Fibroblast of mammary gland (primary cell): Measurements from ENCODE around the gene PCED1B.

Experiments used
- DNase-seq: peaks from one replicate; pipeline ENCODE4 v3.0.0-alpha.2; 2010; ENCODE audit warnings: low read depth
- H3K4me3 ChIP-seq: 2 replicates; pipeline ENCODE4 v1.5.1; 2011; ENCODE audit warnings: low read depth, mild to moderate bottlenecking, low read length, moderate library complexity; ENCODE audit not compliant: control insufficient read depth
- CTCF ChIP-seq: conservative IDR thresholded peaks from 2 replicates; pipeline ENCODE4 v1.5.1; 2011; ENCODE audit warnings: low read depth, low read length, inconsistent platforms; ENCODE audit not compliant: control insufficient read depth, insufficient read depth

The PCED1B gene

GRCh38 chr12:47205532-47206449 is 126.4 kb downstream of the PCED1B start:
- H3K4me3 ChIP-seq: no peak overlapping the region
- no peak for DNase-seq

GRCh38 chr12:47206450-47207339 is 127.3 kb downstream of the PCED1B start:
- TF ChIP-seq CTCF: no peak
- no peak overlapping the region for H3K4me3 ChIP-seq

More at GRCh38 chr12:47205532-47206449, 126.4 kb downstream of the PCED1B start:
- no peak for TF ChIP-seq CTCF

GRCh38 chr12:47207340-47207717 is 127.9 kb downstream of the PCED1B start:
- TF ChIP-seq CTCF: no peak
- no peak overlapping the region for H3K4me3 ChIP-seq
- no peak for DNase-seq

More at GRCh38 chr12:47206450-47207339, 127.3 kb downstream of the PCED1B start:
- DNase-seq: no peak

- no peak overlapping the region for H3K4me3 ChIP-seq
- no peak for TF ChIP-seq CTCF
- no peak for DNase-seq
Observed at GRCh38 chr12:47207829-47208248, 128.4 kb downstream of the PCED1B start.

GRCh38 chr12:47209014-47209413 is 129.6 kb downstream of the PCED1B start:
- no peak overlapping the region for H3K4me3 ChIP-seq
- DNase-seq: no peak
- no peak for TF ChIP-seq CTCF

GRCh38 chr12:47210776-47211175 is 131.4 kb downstream of the PCED1B start:
- H3K4me3 ChIP-seq: no peak overlapping the region
- DNase-seq: no peak
- no peak for TF ChIP-seq CTCF
